Body of pancreas (tissue), 4 donors: ENCODE measurements around the gene LCN6.

Experiments used
- POLR2A ChIP-seq, 3 donors: fragments of 450-650 bp; IDR thresholded peaks; one replicate each; pipeline ENCODE4 v1.6.1; 2016; ENCODE audit warnings: antibody characterized with exemption in 3 of 3, mild to moderate bottlenecking in 2 of 3
- TF ChIP-seq, protein P1 (sequence below), 7 experiments: fragments of 450-650 bp in 4 of 7; fragments of 200-600 bp in 3 of 7; sonication (generic) in 3 of 7; IDR thresholded peaks; one replicate each; pipeline ENCODE4 v1.5.1; 2016 to 2019; ENCODE audit warnings: antibody characterized with exemption in 7 of 7

DNA sequence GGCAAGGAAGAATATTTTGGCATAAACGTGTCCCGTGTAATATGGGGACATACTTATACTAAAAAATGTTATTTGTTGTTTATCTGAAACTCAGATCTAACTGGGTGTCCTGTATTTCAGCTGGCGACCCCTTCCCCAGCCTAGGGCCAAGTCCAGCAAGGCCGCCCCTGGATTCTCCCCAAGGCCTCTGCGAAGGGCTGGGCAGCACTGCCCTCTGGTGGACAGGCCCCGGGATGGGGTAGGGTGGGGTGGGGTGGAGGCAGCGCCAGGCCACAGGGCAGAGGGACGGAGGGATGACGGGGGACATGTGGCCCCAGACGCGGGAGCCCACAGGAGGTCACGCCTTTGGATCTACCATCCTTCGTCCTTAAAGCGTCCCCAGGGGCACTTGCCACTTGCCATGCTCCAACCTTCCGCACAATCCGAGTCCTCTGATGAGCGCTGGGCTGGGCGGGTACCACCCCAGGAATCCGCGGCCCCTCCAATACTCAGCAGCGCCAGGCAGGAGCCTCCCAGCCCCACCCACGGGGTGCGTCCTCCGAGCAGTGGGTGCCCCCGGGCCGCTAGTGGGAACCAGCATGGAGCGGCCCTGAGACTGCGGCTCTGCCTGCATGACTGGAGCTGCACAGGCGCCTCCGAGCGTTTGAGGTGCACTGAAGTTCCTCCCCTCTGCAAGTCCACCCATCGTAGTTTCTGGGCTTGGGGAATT lies 54.0 kb downstream of the LCN6 start:
- TF ChIP-seq, protein P1, sequence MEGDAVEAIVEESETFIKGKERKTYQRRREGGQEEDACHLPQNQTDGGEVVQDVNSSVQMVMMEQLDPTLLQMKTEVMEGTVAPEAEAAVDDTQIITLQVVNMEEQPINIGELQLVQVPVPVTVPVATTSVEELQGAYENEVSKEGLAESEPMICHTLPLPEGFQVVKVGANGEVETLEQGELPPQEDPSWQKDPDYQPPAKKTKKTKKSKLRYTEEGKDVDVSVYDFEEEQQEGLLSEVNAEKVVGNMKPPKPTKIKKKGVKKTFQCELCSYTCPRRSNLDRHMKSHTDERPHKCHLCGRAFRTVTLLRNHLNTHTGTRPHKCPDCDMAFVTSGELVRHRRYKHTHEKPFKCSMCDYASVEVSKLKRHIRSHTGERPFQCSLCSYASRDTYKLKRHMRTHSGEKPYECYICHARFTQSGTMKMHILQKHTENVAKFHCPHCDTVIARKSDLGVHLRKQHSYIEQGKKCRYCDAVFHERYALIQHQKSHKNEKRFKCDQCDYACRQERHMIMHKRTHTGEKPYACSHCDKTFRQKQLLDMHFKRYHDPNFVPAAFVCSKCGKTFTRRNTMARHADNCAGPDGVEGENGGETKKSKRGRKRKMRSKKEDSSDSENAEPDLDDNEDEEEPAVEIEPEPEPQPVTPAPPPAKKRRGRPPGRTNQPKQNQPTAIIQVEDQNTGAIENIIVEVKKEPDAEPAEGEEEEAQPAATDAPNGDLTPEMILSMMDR (IDR thresholded peaks at IDR 0.05), result peak; percentile 73 to 83 (median 77)
- TF ChIP-seq POLR2A (IDR thresholded peaks at IDR 0.05), result no peak
